ENCODE measurements around the gene MRPL12. TPM values are rescaled to one million over a fixed set of nuclear protein-coding genes. Genes with fewer than 3 reads are reported as not detected.

Gene MRPL12
- total and polyA plus RNA-seq, 9 of the 15 experiments (the other 6 are each of a cell fraction or from before 2014, with no cell fraction given), result 0.94 to 338 (median 100) TPM

DNA sequence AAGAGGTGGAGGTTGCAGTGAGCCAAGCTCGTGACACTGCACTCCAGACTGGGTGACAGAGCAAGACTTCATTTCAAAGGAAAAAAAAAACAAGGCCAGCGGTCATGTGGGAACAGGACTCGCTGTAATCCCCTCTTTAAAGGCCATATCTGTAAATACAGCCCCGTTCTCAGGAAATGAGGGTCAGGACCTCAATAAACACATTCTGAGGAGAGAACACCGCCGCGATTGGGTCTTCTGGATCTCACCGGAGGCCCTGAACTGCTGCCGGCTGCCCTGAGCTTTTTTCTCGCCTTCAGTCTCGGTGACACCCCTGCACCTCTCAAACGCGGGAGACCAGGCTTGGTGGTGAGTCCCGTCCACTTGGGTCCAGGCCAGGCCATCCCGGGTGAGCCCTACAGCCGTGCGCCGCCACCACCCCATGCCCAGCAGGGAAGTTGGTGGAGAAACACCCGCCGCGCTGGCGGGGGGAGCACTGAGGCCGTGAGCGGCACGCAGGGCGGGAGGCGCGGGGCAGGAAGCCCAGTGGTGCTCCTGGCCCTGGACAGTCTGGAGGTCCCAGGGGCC is 37.3 kb downstream of the MRPL12 start (continued):
- TF ChIP-seq HMGN3 (IDR thresholded peaks at IDR 0.05; ENCODE audit: borderline replicate concordance, extremely low read depth, insufficient read length, low read depth, low read length) (no peak), PHB2 (IDR thresholded peaks at IDR 0.05; ENCODE audit: low read depth) (no peak), TCF3 (CRISPR knock-in tag; IDR thresholded peaks at IDR 0.05) (peak; percentile 72), ZFX (CRISPR knock-in tag; IDR thresholded peaks at IDR 0.05) (peak; percentile 13; the same call in 1 of the 2 replicates), HDAC2 (IDR thresholded peaks at IDR 0.05) (0 out of 2 replicates have a peak, but pooled peaks have one; percentile 26), EP300 (IDR thresholded peaks at IDR 0.05; ENCODE audit: low read length) (peak; percentile 29; the same call in 1 of the 2 replicates), KDM1A (IDR thresholded peaks at IDR 0.05) (peak; percentile 45 to 66; a peak in 2 of 4 replicates), MTA3 (IDR thresholded peaks at IDR 0.05; ENCODE audit: borderline replicate concordance) (0 out of 2 replicates have a peak, but pooled peaks have one; percentile 20), MCM5 (IDR thresholded peaks at IDR 0.05; ENCODE audit: low read depth) (no peak), ARID1B (IDR thresholded peaks at IDR 0.05) (peak; percentile 66), TRIM24 (IDR thresholded peaks at IDR 0.05) (peak; percentile 20 to 26; a peak in 1 of 4 replicates), E2F3 (CRISPR knock-in tag; IDR thresholded peaks at IDR 0.05) (no peak), TBL1XR1 (IDR thresholded peaks at IDR 0.05; ENCODE audit: low read length in 2 of 2) (peak in 1 of 2 experiments; percentile 14; a peak in 1 of 4 replicates), ETV5 (CRISPR knock-in tag; IDR thresholded peaks at IDR 0.05; ENCODE audit: low read depth) (peak; percentile 44; the same call in 1 of the 2 replicates), RNF2 (IDR thresholded peaks at IDR 0.05) (peak; percentile 49; the same call in 1 of the 2 replicates), FOXJ3 (CRISPR knock-in tag; IDR thresholded peaks at IDR 0.05) (no peak), ZBED1 (IDR thresholded peaks at IDR 0.05) (no peak), SNIP1 (IDR thresholded peaks at IDR 0.05; ENCODE audit: low read depth) (no peak), ZNF384 (IDR thresholded peaks at IDR 0.05; ENCODE audit: low read depth, low read length) (peak; percentile 85), ZNF316 (IDR thresholded peaks at IDR 0.05) (0 out of 2 replicates have a peak, but pooled peaks have one; percentile 45), NFE2 (IDR thresholded peaks at IDR 0.05; ENCODE audit: low read depth) (peak; percentile 21; the same call in 1 of the 2 replicates), RBBP5 (IDR thresholded peaks at IDR 0.05; ENCODE audit: borderline replicate concordance, insufficient read depth, low read length, poor library complexity, severe bottlenecking) (peak; percentile 23), GTF2E2 (tag; IDR thresholded peaks at IDR 0.05) (no peak), CBFA2T2 (conservative IDR thresholded peaks at IDR 0.05) (peak; percentile 66), FOXA3 (CRISPR knock-in tag; conservative IDR thresholded peaks at IDR 0.05 in 1 of 2, IDR thresholded peaks at IDR 0.05 in 1 of 2) (peak in 1 of 2 experiments; percentile 52; a peak in 1 of 4 replicates), ZNF354B (CRISPR knock-in tag; IDR thresholded peaks at IDR 0.05) (no peak), SIN3B (IDR thresholded peaks at IDR 0.05; ENCODE audit: low read depth) (no peak), SMARCE1 (IDR thresholded peaks at IDR 0.05) (peak; percentile 43; the same call in 1 of the 2 replicates), HDAC1 (IDR thresholded peaks at IDR 0.05) (peak in 1 of 2 experiments; percentile 51; a peak in 1 of 4 replicates), ZNF263 (CRISPR knock-in tag; IDR thresholded peaks at IDR 0.05; ENCODE audit: borderline replicate concordance) (peak; percentile 67)
- TF ChIP-seq, protein P1, sequence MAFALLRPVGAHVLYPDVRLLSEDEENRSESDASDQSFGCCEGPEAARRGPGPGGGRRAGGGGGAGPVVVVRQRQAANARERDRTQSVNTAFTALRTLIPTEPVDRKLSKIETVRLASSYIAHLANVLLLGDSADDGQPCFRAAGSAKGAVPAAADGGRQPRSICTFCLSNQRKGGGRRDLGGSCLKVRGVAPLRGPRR (CRISPR knock-in tag; IDR thresholded peaks at IDR 0.05), result no peak
- TF ChIP-seq, protein P2, sequence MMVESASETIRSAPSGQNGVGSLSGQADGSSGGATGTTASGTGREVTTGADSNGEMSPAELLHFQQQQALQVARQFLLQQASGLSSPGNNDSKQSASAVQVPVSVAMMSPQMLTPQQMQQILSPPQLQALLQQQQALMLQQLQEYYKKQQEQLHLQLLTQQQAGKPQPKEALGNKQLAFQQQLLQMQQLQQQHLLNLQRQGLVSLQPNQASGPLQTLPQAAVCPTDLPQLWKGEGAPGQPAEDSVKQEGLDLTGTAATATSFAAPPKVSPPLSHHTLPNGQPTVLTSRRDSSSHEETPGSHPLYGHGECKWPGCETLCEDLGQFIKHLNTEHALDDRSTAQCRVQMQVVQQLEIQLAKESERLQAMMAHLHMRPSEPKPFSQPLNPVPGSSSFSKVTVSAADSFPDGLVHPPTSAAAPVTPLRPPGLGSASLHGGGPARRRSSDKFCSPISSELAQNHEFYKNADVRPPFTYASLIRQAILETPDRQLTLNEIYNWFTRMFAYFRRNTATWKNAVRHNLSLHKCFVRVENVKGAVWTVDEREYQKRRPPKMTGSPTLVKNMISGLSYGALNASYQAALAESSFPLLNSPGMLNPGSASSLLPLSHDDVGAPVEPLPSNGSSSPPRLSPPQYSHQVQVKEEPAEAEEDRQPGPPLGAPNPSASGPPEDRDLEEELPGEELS (CRISPR knock-in tag; IDR thresholded peaks at IDR 0.05; ENCODE audit: borderline replicate concordance), result no peak
